WTC11 (cell line): ENCODE measurements around the gene CEP20.

ENCODE experiments used
- NR3C1 ChIP-seq: sonication (generic); formaldehyde crosslinking; conservative IDR thresholded peaks from 2 replicates; pipeline ENCODE4 v1.8.1; 2023; ENCODE audit warnings: low read depth, mild to moderate bottlenecking, missing genetic modification reagents
- SMAD4 ChIP-seq: sonication (generic); formaldehyde crosslinking; IDR thresholded peaks from 2 replicates; pipeline ENCODE4 v1.8.0; 2022; ENCODE audit warnings: mild to moderate bottlenecking, missing genetic modification reagents
- TF ChIP-seq, protein P1 (sequence below): fragments of 200-600 bp; IDR thresholded peaks from 2 replicates; pipeline ENCODE4 v1.8.0; 2022; ENCODE audit warnings: antibody characterized with exemption
- TF ChIP-seq, protein P2 (sequence below): sonication (generic); formaldehyde crosslinking; IDR thresholded peaks from 2 replicates; pipeline ENCODE4 v1.8.1; 2023; ENCODE audit warnings: mild to moderate bottlenecking, missing genetic modification reagents, moderate library complexity
- TF ChIP-seq, protein P3 (sequence below): sonication (generic); formaldehyde crosslinking; IDR thresholded peaks from 2 replicates; pipeline ENCODE4 v1.8.1; 2022; ENCODE audit warnings: mild to moderate bottlenecking, missing genetic modification reagents, moderate library complexity, borderline replicate concordance
- TF ChIP-seq, protein P4 (sequence below): sonication (generic); formaldehyde crosslinking; IDR thresholded peaks from 2 replicates; pipeline ENCODE4 v1.8.1; 2023; ENCODE audit warnings: mild to moderate bottlenecking, missing genetic modification reagents, moderate library complexity

DNA sequence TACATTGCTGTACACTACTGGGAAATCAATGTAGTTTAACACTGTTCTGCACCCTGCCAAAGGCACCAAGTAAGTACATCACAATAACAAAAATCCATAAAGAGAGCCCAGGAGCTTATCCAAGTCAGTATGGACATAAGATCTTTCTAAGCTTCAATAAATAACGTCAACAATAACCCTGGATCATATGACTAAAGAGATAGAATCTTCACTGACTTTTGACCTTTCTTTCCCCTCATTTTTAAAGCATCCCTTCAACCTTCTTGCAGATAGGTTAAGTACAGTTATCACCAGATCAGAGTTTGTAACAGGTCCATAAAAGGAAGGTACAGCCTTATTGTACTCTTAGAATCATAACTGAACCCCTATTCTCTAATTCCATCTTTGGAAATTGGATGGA is 2.3 kb downstream of the CEP20 start:
- TF ChIP-seq, protein P1, sequence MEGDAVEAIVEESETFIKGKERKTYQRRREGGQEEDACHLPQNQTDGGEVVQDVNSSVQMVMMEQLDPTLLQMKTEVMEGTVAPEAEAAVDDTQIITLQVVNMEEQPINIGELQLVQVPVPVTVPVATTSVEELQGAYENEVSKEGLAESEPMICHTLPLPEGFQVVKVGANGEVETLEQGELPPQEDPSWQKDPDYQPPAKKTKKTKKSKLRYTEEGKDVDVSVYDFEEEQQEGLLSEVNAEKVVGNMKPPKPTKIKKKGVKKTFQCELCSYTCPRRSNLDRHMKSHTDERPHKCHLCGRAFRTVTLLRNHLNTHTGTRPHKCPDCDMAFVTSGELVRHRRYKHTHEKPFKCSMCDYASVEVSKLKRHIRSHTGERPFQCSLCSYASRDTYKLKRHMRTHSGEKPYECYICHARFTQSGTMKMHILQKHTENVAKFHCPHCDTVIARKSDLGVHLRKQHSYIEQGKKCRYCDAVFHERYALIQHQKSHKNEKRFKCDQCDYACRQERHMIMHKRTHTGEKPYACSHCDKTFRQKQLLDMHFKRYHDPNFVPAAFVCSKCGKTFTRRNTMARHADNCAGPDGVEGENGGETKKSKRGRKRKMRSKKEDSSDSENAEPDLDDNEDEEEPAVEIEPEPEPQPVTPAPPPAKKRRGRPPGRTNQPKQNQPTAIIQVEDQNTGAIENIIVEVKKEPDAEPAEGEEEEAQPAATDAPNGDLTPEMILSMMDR, result no peak
- TF ChIP-seq, protein P2, sequence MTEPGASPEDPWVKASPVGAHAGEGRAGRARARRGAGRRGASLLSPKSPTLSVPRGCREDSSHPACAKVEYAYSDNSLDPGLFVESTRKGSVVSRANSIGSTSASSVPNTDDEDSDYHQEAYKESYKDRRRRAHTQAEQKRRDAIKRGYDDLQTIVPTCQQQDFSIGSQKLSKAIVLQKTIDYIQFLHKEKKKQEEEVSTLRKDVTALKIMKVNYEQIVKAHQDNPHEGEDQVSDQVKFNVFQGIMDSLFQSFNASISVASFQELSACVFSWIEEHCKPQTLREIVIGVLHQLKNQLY (CRISPR knock-in tag), result no peak
- TF ChIP-seq, protein P3, sequence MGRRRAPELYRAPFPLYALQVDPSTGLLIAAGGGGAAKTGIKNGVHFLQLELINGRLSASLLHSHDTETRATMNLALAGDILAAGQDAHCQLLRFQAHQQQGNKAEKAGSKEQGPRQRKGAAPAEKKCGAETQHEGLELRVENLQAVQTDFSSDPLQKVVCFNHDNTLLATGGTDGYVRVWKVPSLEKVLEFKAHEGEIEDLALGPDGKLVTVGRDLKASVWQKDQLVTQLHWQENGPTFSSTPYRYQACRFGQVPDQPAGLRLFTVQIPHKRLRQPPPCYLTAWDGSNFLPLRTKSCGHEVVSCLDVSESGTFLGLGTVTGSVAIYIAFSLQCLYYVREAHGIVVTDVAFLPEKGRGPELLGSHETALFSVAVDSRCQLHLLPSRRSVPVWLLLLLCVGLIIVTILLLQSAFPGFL (CRISPR knock-in tag), result no peak
- TF ChIP-seq SMAD4 (no peak), NR3C1 (CRISPR knock-in tag) (no peak)
- TF ChIP-seq, protein P4, sequence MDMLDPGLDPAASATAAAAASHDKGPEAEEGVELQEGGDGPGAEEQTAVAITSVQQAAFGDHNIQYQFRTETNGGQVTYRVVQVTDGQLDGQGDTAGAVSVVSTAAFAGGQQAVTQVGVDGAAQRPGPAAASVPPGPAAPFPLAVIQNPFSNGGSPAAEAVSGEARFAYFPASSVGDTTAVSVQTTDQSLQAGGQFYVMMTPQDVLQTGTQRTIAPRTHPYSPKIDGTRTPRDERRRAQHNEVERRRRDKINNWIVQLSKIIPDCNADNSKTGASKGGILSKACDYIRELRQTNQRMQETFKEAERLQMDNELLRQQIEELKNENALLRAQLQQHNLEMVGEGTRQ, result no peak
